T-helper 2 cell (primary cell): Measurements from ENCODE around the gene SPPL2B.

ENCODE experiments used
- DNase-seq, 5 experiments: peaks; one replicate each; pipeline versions ENCODE4 v3.0.0 to v3.0.0-alpha.2; 2012 to 2022

The SPPL2B gene

GRCh38 chr19:2323707-2324106 lies 4.8 kb upstream of the SPPL2B start:
- no peak for DNase-seq

DNA sequence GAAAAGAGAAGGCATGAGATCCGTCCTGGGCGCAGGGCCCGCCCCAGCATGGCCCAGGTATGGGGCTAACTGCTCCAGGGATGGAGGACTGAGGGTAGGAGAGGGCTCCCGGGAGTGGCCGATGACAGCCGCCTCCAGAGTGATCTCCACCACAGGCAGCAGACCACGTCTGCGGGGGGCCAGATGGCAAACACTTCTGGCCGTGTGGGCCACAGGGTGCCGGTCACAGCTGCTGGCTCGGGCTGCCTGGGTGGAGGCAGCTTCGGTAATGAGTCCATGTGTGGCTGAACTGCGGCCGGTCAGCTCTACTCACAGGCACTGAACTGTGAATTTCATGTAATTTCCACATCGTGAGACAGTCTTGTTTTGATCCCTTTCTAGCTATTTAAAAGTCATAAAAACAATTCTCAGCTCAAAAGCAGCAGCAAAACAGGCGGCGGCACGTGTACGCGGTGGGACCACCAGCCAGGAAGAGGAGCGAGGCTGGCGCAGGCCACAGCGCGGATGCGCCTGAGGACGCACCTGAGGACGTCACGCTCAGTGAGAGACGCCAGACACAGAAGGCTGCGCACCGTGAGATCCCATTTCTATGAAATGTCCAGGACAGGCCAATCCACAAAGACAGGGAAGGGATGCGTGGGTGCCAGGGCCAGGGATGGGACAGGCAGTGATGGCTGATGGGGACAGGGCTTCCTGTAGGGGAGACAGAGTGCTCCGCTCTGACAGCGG lies 4.1 kb upstream of the SPPL2B start:
- DNase-seq: no peak

- DNase-seq: no peak
These were observed 3.0 kb upstream of the SPPL2B start for GRCh38 chr19:2325281-2326046.

DNA sequence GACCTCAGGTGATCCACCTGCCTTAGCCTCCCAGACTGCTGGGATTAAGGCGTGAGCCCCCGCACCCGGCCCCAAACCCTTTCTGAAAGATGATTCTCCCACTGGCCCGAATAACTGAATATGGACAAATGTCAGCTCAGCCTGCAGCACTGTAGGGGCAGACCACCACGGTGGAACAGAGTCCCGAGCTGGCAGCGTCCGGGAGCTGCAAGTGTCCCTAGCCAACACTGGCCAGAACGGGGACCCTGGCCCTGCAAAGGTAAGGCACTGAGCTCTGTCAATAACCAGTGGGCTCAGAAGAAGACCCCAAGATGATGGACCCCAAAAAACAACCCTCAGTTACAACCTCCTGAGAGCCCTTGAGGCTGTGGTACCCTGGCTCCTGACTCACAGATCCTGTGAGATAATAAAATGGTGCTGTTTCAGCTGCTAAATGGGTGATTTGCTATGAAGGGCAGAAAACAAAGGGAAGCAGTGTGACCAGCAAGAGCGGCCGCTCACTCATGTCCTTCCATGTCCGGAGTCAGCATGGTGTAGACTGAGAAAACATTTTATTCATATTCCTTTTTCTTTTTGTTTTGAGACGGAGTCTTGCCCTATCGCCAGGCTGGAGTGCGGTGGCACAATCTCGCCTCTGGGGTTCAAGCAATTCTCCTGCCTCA lies 1.7 kb upstream of the SPPL2B start:
- DNase-seq: no peak

GRCh38 chr19:2327773-2328400 lies 597 bp upstream of the SPPL2B start:
- DNase-seq: peak in 4 of 5 experiments; percentile 20 to 95 (median 48)

- DNase-seq: no peak
These were observed 630 bp downstream of the SPPL2B start for GRCh38 chr19:2329149-2329478.

GRCh38 chr19:2329501-2329916 lies 1.0 kb downstream of the SPPL2B start:
- no peak for DNase-seq

- no peak for DNase-seq
These were observed 1.8 kb downstream of the SPPL2B start for GRCh38 chr19:2330255-2330631.

GRCh38 chr19:2330632-2331284 lies 2.3 kb downstream of the SPPL2B start:
- no peak for DNase-seq

DNA sequence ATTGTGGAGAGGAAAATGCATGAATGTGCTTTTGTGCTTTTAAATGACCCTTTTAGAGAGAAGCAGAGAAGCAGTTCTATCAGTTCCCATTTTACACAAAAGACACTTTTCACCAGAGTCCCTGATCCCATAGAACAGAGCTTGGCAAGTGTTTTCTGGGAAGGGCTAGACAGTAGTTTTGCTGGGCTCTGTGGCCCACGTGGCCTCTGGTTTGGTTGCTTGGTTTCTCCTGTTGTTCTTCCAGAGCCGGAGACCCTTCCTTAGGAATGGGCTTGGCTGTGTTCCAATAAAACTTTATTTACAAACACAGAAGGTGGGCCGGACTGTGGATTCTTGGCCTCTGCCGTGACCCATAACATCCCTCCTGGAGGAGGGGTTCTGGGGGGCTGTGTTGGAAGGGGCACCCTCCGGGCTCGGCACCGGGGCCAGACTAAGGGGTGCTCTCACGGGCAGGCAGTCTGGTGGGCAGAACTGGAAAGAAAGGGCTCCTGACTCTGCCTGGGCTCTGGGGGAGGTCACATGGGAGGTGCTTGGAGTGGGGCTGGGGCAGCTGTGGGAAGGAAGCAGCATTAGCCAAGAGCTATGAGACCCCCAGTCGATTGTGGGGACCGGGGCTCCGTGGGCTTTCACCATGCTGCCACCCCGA lies 3.2 kb downstream of the SPPL2B start:
- DNase-seq: no peak

GRCh38 chr19:2332341-2333026 lies 4.0 kb downstream of the SPPL2B start:
- DNase-seq: peak in 2 of 5 experiments; percentile 15 to 42

GRCh38 chr19:2333027-2333806 lies 4.7 kb downstream of the SPPL2B start:
- no peak for DNase-seq

DNA sequence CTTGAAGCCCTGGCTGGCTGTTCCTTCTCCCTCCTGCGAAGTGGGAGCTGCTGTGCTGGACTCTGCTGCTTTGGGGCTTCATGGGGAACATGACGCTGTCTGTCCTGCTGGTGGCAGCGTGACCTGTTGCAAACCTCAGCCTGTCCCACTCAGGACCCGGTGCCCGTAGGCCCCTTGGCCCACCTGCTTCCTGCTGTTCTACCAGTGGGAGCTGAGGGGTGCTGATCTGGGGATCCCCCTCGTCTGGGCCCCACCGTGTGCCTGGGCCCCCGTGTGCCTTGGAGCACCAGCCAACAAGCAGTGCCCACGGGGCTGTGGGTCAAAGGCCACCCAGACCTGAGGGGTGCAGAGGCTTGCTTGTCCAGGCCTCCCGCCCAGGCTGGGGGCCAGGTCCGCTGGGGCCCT lies 5.3 kb downstream of the SPPL2B start:
- DNase-seq: no peak

GRCh38 chr19:2334426-2334825 lies 5.9 kb downstream of the SPPL2B start:
- DNase-seq: no peak

GRCh38 chr19:2334986-2335846 lies 6.7 kb downstream of the SPPL2B start:
- DNase-seq: no peak

GRCh38 chr19:2335848-2336247 lies 7.4 kb downstream of the SPPL2B start:
- DNase-seq: no peak

DNA sequence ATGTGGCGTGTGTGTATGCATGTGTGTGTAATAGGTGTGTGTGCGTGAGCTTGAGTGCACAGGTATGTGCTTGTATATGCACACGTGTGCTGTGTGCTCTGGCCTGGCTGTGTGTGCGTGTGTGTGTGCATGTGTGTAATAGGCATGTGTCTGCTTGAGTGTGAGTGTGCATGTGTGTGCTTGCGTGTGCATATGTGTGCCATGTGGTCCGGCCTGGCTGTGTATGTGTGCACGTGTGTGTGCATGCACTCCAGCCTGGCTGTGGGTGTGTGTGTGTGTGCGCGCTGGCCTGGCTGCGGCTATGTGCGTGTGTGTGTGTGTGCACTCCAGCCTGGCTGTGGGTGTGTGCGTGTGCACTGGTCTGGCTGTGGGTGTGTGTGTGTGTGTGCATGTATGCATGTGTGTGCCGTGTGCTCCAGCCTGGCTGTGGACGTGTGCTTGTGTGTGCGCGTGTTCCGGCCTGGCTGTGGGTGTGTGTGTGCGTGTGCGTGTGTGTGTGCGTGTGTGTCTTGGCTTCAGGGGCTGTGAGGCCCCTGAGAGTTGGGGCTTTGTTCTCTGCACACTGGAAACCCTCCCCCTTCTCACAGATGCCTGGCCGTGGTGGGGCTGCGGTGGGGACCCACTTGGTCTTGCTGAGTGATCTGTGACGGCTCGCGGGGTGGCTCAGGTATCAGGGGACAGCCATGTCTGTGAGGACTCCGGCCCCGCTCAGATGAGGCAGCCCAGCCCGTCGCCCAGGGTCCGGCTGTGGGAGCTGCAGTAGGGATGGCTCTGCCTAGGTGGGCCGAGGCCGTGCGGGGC lies 8.2 kb downstream of the SPPL2B start:
- DNase-seq: no peak

DNA sequence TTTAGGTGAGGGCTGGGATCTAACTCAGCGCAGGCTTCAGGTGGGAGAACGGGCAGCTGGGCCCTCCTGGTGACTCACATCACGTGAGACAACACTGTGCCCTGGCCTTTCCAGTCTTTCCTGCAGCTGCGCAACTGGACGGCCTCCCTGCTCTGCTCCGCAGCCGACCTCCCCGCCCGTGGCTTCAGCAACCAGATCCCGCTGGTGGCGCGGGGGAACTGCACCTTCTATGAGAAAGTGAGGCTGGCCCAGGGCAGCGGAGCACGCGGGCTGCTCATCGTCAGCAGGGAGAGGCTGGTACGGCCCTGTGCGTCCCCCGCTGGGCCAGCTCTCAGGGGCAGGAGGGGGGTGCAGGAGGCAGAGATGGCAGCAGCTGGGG lies 8.8 kb downstream of the SPPL2B start:
- no peak for DNase-seq

- DNase-seq: no peak
These were observed 9.7 kb downstream of the SPPL2B start for GRCh38 chr19:2338055-2338615.
